ENCODE data around the gene PPRC1.

DNA sequence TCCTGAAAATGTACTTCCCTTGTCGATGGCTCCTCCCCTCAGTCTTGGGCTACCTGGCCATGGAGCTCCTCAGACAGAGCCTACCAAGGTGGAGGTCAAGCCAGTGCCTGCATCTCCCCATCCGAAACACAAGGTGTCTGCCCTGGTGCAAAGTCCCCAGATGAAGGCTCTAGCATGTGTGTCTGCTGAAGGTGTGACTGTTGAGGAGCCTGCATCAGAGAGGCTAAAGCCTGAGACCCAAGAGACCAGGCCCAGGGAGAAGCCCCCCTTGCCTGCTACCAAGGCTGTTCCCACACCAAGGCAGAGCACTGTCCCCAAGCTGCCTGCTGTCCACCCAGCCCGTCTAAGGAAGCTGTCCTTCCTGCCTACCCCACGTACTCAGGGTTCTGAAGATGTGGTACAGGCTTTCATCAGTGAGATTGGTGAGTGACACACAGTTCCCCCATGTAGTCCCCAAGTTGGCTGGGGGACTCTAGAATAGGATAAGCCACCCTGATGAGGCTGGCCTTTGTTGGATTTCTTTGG, 8.8 kb downstream of the PPRC1 start:
- TF ChIP-seq, protein P1, sequence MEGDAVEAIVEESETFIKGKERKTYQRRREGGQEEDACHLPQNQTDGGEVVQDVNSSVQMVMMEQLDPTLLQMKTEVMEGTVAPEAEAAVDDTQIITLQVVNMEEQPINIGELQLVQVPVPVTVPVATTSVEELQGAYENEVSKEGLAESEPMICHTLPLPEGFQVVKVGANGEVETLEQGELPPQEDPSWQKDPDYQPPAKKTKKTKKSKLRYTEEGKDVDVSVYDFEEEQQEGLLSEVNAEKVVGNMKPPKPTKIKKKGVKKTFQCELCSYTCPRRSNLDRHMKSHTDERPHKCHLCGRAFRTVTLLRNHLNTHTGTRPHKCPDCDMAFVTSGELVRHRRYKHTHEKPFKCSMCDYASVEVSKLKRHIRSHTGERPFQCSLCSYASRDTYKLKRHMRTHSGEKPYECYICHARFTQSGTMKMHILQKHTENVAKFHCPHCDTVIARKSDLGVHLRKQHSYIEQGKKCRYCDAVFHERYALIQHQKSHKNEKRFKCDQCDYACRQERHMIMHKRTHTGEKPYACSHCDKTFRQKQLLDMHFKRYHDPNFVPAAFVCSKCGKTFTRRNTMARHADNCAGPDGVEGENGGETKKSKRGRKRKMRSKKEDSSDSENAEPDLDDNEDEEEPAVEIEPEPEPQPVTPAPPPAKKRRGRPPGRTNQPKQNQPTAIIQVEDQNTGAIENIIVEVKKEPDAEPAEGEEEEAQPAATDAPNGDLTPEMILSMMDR (IDR thresholded peaks at IDR 0.05; ENCODE audit: insufficient read depth, low read length, poor library complexity, severe bottlenecking) = no peak
- TF ChIP-seq EZH2phosphoT487 (conservative IDR thresholded peaks at IDR 0.05; ENCODE audit: low read length) = no peak
